Epithelial cell of esophagus (primary cell): Measurements from ENCODE around the gene IL11RA.

Experiments used
- DNase-seq: peaks from one replicate; pipeline ENCODE4 v3.0.0; 2010; ENCODE audit warnings: low read depth
- H3K4me3 ChIP-seq: 2 replicates; pipeline ENCODE4 v1.5.1; 2011; ENCODE audit warnings: mild to moderate bottlenecking, low read length, control low read depth
- CTCF ChIP-seq: IDR thresholded peaks from 2 replicates; pipeline ENCODE4 v1.5.1; 2011; ENCODE audit warnings: low read depth, mild to moderate bottlenecking, low read length, control low read depth, inconsistent platforms; ENCODE audit not compliant: insufficient read depth; ENCODE audit errors: missing control alignments

Gene IL11RA

GRCh38 chr9:34630402-34631154 lies 21.4 kb upstream of the IL11RA start:
- peak; percentile 50 for DNase-seq
- TF ChIP-seq CTCF = no peak
- H3K4me3 ChIP-seq = no peak overlapping the region

- no peak for DNase-seq
- no peak overlapping the region for H3K4me3 ChIP-seq
- TF ChIP-seq CTCF = no peak
Measured at GRCh38 chr9:34633166-34633565, 18.8 kb upstream of the IL11RA start.

GRCh38 chr9:34633851-34634550 lies 18.0 kb upstream of the IL11RA start:
- DNase-seq = peak; percentile 77
- no peak overlapping the region for H3K4me3 ChIP-seq
- peak; percentile 87 for TF ChIP-seq CTCF

- no peak for TF ChIP-seq CTCF
- DNase-seq = no peak
- H3K4me3 ChIP-seq = no peak overlapping the region
Measured at GRCh38 chr9:34634551-34635248, 17.3 kb upstream of the IL11RA start.

GRCh38 chr9:34635556-34635955 lies 16.4 kb upstream of the IL11RA start:
- no peak for TF ChIP-seq CTCF
- no peak for DNase-seq
- H3K4me3 ChIP-seq = no peak overlapping the region

- TF ChIP-seq CTCF = no peak
- H3K4me3 ChIP-seq = peak overlapping the region; percentile 86
- no peak for DNase-seq
Measured at GRCh38 chr9:34636791-34637355, 15.1 kb upstream of the IL11RA start.
